Fibroblast of peridontal ligament (primary cell): ENCODE results near the gene ZIC1.

Experiments
- DNase-seq: peaks from one replicate; pipeline ENCODE4 v3.0.0-alpha.2; 2010; ENCODE audit errors: extremely low read depth

Gene ZIC1

DNA sequence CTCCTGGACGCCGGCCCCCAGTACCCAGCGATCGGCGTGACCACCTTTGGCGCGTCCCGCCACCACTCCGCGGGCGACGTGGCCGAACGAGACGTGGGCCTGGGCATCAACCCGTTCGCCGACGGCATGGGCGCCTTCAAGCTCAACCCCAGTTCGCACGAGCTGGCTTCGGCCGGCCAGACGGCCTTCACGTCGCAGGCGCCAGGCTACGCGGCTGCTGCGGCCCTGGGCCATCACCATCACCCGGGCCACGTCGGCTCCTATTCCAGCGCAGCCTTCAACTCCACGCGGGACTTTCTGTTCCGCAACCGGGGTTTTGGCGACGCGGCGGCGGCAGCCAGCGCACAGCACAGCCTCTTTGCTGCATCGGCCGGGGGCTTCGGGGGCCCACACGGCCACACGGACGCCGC, 956 bp downstream of the ZIC1 start:
- DNase-seq, result no peak

DNA sequence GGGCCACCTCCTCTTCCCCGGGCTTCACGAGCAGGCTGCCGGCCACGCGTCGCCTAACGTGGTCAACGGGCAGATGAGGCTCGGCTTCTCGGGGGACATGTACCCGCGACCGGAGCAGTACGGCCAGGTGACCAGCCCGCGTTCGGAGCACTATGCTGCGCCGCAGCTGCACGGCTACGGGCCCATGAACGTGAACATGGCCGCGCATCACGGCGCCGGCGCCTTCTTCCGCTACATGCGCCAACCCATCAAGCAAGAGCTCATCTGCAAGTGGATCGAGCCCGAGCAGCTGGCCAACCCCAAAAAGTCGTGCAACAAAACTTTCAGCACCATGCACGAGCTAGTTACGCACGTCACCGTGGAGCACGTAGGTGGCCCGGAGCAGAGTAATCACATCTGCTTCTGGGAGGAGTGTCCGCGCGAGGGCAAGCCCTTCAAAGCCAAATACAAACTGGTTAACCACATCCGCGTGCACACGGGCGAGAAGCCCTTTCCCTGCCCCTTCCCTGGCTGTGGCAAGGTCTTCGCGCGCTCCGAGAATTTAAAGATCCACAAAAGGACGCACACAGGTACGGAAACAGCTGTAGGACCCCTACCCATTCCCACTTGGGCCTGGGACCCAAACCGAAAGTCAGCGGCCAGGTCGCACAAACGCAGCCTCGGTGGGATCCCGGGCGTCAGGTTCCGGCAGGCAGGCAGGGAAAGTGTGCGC, 1.5 kb downstream of the ZIC1 start:
- no peak for DNase-seq

DNA sequence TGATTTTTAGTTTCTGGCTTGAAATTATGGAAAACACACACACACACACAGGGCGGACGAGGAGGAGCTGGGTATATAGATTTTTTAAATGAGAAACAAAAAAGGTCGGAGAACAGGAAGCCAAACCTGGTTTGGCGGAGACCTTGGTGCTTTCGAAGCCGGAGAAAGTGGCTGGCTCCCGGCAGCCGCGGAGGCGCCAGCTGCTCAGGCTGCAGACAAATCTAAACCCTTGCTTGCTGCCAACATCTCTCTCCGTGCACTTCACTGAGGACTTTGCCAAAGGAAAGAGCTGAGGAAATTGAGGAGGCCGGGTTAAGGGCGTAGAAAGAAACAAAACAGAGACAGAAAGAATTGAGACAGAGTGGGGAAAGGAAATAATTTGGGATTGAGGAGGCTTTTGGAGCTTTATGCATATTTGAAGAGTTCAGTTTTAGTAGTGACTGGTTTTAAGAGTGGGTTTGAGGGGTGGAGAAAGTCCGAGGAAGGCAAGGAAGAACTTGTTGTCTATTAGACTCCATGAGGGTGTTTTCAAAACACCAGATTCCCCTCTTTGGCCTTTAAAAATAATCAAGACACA, 2.2 kb downstream of the ZIC1 start:
- DNase-seq, result peak; percentile 35

DNA sequence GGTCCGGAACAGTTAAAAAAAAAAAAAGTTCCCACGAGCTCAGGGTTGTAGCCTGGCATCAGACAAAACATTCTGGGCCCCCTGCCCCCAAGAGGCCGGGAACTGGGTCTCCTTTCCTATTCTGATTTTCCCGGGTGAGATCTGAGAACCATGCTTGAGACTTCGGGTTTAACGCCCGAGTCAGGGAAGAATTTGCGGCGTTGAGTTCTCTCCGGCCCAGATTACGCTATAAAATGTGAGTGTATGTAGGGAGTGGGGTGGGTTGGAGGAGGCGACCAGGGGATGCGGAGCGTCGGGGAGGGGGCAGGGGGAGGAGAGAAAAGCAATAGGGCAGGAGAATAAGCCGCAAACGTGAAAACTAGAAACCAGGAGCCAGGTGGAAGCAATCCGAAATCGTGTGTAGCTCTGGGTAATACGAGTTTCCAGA, 2.7 kb downstream of the ZIC1 start:
- no peak for DNase-seq

DNA sequence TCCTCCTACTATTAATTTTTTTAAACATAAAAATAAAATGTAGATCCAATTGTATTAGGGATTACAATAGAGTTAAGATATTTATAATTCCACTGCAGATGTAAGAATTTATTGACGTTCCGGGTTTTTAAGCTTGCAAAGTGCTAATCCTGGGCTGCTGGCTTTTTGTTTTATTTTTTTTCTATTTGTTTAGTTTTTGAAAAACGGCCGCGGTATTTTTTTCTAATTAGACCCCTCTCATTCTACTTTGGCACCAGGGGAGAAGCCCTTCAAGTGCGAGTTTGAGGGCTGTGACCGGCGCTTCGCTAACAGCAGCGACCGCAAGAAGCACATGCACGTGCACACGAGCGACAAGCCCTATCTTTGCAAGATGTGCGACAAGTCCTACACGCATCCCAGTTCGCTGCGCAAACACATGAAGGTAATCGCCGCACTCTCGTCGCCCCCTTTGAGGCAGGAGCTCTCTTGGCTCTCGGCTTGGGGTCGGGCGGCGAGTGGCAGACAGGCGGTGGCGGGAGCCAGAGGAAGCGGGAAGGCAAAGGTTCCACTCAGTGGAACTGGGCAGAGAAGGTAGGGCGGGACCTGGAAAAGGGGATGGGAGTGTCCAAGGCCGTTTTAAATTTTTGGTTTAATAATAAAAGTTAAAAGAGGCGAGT, 3.2 kb downstream of the ZIC1 start:
- DNase-seq, result no peak

DNA sequence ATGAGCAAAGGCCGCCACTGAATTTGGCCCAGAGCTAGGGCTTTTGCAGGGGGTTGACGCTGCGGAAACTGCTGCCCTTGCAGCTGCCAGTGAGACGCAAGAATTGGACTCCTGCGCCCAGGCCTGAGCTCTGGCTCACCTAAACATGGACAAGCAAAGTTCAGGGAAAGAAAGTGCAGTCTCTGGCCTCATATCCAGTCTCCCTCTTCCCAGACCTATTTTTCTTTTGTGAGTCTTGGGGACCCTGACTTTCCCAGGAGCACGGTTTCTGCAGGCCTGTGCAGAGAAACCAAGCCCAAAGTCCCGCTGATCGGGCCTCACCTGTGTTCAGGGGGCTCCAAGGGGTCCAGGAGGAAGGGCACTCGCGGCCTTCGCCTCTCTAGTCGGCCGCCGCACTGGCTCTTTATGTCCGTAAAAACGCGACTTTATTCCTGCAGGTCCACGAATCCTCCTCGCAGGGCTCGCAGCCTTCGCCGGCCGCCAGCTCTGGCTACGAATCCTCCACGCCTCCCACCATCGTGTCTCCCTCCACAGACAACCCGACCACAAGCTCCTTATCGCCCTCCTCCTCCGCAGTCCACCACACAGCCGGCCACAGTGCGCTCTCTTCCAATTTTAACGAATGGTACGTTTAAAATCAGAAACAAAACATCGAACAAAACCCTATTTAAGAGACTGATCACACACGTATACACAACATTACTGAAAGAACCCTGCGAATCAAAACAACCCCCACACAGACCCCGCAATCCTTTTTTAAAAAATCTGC, 3.9 kb downstream of the ZIC1 start:
- DNase-seq, result no peak

DNA sequence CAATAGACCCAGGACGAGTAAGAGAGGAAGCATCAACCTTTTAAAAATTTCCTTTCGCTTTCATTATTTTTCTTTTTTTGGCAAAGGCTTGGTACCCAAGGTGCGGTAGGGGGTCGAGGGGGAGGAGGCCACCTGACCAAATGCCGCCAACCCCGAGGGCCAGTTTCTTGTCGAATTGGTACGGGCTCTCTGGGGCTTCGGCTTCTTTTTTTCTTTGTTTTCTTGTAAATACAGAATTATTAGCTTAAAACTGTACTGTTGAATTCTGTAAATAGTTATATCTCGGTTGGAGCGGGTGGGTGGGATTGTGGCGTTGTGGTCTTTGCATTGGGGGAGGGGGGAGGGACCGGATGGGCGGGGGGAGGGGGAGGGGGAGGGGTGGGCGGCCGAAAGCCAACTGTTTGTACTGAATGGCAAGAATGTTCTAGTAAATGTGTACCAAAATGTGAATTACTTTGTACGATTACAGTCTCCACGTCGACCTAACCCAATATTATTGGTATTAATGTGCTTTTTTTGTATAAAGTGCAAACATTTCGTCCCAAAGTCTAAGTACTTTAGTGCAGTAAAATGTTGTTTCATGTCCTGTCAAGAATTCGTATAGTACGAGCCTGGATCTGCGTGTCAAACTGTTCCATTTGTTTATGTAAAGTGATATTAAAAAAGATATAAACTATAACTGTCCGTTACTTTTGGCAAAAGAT, 4.7 kb downstream of the ZIC1 start:
- DNase-seq, result no peak

DNA sequence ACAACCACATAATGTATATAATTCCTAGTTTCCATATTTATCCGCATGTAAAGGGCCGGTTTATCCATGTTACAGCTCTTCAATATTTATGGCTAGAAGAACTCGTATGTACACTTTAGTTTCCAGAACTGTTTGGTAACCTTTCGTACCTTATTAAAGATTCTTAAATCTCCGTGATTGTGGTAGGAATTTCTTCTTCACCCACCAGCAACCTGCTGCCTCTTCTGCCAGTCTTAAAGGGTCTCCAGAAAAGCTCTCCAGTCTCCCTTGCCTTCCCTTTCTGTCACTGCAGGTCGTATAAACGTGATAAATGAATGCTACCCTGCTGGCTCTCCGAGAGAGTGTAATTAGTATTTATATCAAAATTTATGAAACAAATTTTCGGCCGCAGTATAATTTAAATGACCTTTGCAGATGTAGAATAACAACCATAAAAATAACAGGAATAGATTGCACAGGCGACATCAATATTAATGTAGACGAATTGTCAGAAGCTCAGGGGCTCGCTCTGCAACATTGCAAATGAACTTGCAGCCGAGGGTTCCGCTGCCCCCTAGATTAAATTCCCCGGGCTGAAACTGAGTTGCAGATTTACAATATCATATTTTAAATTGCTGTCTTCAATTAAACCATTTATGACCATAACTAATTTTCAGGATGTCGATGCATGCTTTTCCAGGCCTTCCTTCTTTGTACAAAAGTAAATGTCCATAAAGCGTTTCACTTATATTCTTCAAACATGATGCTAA, 5.4 kb downstream of the ZIC1 start:
- DNase-seq, result no peak

DNA sequence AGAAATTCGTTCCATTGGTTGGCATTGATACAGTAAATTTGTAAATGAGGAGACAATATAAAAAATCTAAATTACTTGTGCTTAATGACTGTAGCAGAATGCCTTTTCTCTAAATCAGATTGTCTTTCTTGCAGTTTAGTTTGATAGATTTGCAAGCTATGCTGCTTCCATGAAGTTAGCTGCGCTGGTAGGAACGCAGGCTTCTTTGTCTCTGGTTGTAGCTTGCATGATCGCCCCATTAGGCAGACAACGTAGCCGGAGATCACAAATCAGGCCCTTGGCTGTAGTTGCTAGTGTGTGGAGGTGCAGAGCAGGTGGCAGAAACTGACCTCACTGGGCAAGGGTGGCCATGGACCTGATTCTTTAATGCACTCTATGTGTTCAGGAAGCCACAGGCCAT, 6.1 kb downstream of the ZIC1 start:
- DNase-seq, result no peak

DNA sequence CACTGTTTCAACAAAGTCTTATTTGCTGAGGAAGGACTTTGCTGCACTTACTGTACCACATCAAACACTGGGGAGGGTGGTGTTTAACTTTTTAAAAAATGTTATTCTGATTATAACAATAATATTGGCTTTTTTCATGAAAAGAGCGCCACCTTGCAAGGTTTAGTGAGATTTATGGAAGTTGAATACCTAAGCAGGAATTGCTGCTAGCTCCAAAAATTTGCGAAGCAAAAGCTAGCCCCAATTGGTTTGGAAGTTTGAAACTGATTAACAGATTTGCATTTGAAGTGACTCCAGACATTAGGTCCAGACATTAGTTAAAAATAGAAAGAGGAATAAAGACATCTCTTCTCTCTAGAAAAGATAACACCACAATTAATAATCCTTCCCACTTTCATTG, 6.7 kb downstream of the ZIC1 start:
- DNase-seq, result no peak

DNA sequence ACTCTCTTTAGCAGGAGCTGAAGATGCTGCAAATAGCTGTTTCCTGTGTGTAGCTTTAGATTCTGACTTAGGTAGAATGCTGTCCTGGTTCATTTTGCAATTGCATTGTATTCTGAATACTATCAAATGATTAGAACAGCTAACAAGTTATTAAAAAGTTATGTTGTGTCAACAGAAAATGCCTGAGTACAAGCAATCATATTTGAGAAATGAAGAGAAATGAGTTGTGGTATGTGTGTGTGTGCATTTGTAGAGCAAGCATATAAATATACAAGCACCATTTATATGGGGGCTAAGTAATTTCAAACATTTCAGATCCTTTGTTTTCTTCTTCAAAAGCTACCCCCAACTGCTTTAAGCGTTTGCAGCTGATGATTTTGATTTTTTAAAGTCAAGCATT, 7.8 kb downstream of the ZIC1 start:
- no peak for DNase-seq

DNA sequence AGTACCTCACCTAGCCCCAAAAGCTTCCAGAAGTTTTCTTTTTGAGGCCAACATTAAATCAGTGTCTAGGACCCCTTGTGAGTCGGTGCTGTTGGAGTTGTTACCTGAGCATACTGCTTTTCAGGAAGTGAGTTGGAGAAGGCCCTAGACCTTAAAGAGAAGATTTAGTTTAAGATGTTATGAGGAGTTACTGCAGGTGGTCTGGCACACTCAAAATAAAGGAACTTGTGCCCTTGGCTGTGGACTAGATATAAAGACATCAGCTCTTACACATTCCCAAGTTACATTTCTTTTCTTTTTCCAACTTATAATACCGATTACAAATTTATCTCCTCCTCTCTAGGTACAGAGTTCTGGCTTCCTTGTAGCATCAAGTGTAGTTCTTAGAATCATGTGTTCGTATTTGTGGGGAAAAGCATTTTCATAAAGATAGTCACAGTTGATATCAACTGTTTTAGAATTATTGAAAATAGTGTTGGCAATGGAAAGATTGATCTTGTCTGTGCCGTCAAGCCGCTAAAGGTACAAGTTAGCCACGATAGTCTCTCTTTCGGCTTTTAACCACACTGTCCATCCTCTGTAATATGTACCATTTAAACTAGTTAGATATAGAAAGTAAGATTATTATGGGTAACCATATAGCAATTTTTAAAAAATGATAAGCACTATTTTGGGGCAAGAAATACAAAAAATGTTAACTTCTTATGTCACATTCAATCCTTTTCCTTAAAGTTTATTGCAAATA, 8.6 kb downstream of the ZIC1 start:
- DNase-seq, result no peak

DNA sequence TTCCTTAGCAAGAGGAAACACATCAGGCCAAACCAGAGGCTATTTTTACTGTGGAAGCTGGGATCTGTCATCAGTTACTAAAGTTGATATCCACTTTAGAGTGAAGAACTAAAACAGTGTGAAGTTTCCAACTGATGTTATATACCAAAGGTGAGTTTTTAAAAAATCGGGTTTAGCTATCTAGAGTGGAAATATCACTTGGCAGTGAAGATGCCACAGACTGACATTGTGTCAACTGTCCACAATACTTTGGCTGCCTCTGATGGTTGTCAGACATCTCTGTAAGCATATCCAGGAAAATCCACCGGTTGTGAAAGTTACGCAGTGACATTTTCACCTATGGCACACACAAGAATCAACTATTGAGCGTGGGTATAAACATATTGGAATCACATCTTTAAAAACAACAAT, 9.2 kb downstream of the ZIC1 start:
- DNase-seq, result no peak

DNA sequence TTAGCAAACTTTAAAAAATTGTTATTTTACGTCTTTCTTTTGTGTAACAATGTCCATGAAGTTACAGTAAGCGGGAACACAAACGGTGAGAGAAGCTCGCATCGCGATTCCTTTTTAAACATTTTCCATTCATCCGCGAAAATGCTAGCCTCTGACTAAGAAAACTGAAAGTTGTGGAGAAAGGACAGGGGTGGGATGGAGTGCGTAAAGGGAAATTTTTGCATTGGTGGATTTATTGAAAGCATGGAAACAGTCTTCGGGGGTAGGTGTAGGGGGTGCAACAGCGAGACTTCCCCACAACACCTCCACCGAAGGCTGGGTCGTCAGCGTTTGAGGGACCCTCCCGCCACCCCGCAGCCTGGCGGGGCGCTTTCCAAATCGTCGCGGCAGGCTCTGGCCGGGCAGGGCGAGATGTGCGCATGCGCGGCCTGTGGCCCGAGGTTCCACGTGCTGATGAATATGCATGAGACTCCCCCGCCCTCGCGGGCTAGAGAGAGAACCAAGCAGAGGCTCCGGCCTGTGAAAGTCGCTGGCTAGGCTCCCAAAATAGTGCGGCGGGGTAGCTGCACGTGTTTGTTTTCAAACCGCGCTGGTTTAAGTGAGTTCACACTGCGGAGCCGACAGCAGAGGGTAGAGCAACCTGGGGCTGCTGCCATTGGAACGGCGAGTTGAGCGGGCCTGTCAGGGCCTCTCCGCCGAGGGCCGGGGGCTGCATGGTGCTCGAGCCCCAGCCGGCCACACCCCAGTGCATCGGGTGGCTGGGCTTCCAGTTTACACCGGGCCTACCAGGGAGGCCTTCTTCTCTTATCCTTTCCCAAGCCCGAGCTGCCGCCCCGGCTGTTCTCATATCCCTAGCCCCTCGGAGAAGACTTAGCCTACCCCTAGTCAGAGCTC, 9.9 kb downstream of the ZIC1 start:
- no peak for DNase-seq

DNA sequence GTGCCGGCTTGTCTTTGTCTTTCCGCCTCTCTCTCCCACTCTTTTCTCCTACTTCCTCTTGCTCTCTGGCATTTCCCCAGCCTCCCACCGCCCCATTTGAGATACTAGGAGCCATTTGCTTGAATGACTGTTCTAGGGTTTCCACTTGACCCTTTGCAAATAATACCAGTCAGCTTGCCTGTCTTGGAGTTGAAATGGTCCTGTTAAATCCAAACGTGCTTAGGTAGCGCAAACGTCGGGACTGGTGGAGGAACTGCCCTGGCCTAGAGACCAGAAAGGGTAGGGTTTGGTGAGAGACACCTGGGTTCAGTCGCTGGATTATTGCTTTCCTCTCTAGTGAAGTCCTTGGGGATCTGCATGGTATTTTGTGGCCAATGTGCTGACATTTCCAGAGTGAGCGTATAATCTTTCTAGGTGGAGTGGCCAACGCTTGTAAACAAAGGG, 10.6 kb downstream of the ZIC1 start:
- DNase-seq, result no peak

DNA sequence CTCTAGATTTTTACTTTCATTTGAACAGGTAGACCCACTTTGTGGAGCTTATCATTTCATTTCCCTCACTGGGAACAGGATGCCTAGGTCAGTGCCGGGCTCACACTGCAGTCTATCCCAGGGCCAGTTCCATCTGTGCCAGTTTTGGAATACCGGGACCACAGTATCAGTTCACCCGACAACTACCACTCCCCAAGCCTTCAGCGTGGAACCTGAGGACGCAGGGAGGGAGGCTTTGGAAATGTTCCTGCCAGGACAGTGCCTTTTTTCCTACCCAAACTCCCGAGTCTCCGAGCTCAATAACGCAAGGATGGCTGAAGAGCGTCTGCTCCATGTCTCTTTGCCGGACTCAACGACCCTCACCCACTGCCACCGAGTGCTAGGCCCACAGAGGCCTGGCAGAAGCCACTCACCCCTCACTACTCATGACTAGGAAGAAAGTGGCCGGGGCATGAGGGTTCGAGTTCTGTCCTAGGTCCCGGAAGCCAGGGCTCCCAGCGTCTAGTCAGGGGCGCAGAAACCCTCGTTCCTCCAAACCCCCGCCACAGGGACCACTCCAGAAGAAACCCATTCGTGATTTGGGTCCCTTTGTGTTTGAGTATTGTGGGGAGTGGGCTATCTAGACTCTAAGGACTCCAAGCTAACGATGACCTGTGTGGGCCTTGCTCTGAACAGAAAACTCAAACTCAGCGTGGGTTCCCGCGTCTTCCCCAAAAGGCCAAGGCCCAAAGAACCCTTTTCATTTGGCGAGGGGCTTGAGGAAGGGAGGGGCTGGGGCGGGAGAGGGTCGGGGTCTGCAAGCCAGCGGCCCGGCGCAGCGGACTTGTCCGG, 11.4 kb downstream of the ZIC1 start:
- no peak for DNase-seq

DNA sequence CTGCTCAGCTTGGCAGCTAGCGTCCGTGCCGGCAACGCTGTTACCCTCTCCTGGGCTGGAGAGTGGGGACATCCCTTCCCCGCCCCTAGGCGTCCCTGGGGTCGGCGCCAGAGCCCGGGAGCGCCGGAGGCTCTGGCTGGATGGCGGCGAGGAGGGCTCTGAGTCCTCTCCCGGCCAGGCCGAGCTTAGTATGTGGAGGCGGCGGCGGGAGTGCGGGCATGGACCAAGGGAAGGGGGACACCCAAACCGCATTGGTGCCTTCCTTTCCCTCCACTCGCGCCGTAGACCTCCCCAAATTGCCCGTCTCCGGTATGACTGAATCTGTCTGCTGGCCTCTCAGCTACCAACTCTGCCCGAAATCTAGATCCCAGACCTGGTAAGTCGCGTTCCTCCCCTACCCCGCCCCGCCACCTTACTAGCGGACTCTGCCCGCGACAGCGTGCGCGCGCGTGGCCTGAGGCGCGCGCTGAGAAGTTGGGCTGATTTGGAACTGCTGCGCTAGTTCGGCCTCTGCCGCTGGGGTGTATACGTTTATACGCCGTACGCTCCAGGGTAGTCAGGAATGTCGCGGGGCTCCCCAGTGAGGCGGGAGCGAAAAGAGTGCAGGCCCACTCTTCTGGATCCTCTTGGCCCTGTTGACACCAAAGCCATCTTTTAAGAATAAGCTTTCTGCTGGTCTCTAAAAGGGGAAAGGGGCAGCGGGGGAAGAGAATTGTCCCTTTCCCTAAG, 12.2 kb downstream of the ZIC1 start:
- no peak for DNase-seq

DNA sequence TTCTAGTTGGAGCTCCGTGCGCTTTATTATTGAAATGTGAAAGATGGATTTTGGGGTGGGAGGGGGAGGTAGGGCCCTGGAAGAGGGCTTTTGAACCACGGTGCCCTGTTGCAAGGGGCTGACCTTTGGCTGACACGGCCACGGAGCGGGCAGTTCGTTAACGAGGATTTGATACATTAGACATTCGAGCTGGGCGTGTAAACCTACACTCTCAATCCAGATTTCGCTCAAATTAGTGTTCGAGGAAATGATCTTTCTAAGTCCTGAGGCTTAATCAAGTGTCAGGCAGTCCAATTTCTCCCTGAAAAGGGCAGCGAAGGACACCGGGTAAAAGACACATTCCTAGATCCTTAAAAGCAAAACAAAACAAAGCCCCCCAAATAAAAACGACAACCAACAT, 13.0 kb downstream of the ZIC1 start:
- DNase-seq, result no peak
